ENCODE data around the gene TOR3A.
"Not testable (repeated sequence)": the region's sequence is repeated elsewhere in the genome, so short reads cannot be mapped to it uniquely, and the experiment has no call there.

The TOR3A gene, protein sequence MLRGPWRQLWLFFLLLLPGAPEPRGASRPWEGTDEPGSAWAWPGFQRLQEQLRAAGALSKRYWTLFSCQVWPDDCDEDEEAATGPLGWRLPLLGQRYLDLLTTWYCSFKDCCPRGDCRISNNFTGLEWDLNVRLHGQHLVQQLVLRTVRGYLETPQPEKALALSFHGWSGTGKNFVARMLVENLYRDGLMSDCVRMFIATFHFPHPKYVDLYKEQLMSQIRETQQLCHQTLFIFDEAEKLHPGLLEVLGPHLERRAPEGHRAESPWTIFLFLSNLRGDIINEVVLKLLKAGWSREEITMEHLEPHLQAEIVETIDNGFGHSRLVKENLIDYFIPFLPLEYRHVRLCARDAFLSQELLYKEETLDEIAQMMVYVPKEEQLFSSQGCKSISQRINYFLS

GRCh38 chr1:179081687-179082332 is at the start of gene TOR3A:
Gene TOR3A (plus strand): TSS chr1:179082070. CDS start chr1:179082129, 59 bp downstream.
- peak; percentile 81 for DNase-seq (ENCODE audit: low spot score)

DNA sequence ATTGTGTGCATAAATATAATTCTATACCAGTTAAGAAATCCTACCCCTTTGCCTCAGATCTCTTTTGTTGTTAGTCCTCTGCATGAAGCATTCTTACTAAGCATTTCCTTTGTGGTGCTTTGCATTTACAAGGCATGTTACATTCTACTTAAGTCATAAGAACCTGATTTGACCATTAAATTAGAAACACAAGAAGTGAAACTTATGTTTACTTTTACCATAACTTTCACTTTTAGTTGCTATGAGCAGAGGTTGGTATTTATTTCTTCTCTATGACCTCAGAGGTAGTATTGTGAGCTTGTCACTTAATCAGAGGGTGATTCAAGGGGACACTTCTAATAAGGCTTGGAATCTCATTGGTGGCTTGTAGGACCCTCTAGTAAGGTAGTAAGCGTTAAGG is 47.1 kb upstream of the TOR3A start:
- DNase-seq (ENCODE audit: low spot score) = peak; percentile 10

DNA sequence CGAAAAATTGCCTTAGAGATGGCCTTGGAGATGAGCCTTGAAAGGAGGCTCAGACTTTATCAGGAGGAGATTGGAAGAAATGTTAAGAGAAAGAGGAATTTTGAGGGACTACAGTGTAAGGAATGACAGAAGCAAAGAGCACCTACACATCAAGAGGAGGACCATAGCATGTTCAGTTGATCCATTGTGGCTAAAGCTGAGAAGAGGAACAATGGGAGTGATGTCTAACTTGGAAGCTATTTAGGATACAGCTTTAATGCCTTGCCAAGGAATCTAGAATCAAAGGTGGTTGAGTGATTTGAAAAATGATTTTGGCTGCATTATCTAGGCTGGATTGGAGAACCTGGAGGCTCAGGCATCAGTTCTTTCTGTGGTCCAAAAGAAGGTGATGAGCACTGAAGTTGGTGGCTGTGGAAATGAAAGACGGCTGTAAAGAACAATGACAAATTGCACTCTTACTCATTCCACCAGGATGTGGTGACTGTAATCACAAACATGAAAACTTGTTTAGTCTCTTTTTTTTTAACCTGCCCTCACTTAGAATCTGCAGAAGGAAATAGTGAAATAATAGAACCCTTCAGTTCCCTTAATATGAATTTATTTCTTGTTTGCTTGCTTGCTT is 44.9 kb upstream of the TOR3A start:
- peak; percentile 41 for DNase-seq (ENCODE audit: low spot score)

- no peak for DNase-seq (ENCODE audit: low spot score)
Observed at GRCh38 chr1:179038528-179039281, 43.2 kb upstream of the TOR3A start.

- DNase-seq (ENCODE audit: low spot score) = not testable (repeated sequence)
Observed at GRCh38 chr1:179039502-179040174, 42.2 kb upstream of the TOR3A start.

- not testable (repeated sequence) for DNase-seq (ENCODE audit: low spot score)
Observed at GRCh38 chr1:179040175-179040551, 41.7 kb upstream of the TOR3A start.

DNA sequence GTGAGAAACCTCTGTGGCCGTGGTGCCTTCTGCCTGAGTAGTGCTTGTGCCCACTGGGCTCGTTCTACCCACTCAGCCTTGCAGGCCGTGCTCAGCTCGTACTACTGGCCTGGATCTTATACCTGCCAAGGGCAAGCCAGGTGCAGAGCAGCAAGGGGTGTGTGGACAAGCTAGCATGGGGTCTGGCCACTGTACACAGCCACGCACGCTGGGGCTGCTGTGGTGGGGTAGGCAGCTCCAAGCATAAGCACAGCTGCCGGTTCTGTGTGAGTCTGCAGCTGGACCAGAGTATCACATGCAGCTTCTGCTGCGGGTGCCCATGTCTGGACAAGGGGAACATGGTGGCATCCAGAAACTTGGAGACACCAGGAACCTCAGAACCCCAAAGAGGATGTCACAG is 39.8 kb upstream of the TOR3A start:
- no peak for DNase-seq (ENCODE audit: low spot score)

DNA sequence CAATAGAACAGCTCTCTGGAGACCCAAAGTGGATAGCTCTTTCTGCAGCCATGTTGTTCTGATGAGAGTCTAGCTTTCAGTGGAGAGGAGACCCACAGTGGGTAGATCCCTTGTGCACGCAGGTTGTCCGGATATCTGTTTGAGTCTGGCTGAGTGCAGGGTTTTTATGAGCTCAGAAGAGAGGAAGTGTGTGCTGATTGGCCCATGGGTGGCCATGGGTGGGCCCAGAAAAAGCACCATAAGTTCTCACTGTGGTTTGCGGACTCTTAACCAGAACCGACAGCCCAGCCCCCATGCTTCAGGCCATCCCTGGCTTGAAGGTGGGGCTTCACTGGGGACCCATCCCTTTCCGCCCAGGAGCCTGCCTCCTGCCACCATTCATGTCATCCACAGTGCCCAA is 39.2 kb upstream of the TOR3A start:
- DNase-seq (ENCODE audit: low spot score) = no peak

GRCh38 chr1:179043266-179043665 is 38.6 kb upstream of the TOR3A start:
- no peak for DNase-seq (ENCODE audit: low spot score)

DNA sequence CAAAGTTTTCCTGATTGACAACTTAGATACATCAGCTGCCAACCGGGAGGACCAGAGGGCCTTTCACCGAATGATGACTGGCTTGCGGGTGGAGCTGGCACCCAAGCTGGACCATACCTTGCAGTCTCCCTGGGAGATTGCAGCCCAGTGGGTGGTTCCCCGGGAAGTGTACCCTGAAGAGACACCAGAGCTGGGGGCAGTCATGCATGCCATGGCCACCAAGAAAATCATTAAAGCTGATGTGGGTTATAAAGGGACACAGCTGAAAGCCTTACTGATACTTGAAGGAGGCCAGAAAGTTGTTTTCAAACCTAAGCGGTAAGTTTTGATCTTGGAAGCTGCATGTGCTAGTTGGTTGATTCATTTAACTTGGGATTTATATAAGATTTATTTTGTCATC is 38.0 kb upstream of the TOR3A start:
- no peak for DNase-seq (ENCODE audit: low spot score)

DNA sequence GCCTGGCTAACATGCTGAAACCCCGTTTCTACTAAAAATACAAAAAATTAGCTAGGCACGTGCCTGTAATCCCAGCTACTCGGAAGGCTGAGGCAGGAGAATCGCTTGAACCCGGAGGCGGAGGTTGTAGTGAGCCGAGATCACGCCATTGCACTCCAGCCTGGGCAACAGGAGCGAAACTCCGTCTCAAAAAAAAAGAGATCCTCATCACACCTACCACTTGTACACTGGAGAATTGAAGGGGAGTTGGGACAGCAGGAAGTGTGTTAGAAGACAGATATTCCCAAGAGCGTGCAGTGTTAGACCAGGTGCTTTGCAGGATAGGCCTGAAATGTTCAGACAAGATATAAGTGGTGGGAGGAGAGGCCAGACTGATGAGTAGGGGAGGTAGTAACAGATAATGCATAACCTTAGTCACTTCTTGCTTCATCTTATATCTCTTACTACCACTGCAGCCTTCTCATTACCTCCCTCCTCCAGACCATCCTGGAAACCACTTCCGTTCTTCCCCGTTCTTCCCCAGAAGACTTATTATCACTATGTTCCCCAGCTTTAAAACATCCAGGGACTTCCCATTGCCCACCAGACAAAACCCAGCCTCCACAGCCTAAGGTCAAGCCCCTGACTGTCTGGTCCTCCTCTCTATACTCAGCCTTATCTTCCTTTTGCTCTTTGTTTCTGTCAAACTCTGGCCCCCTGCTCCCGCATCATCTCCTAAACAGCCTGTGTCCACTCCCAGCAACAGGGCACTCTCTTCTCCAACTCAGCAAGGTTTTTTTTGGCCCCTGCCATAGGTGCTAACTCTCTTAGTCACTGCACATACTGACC is 34.8 kb upstream of the TOR3A start:
- no peak for DNase-seq (ENCODE audit: low spot score)

GRCh38 chr1:179047636-179047997 is 34.3 kb upstream of the TOR3A start:
- DNase-seq (ENCODE audit: low spot score) = no peak

GRCh38 chr1:179048339-179049124 is 33.3 kb upstream of the TOR3A start:
- DNase-seq (ENCODE audit: low spot score) = no peak

DNA sequence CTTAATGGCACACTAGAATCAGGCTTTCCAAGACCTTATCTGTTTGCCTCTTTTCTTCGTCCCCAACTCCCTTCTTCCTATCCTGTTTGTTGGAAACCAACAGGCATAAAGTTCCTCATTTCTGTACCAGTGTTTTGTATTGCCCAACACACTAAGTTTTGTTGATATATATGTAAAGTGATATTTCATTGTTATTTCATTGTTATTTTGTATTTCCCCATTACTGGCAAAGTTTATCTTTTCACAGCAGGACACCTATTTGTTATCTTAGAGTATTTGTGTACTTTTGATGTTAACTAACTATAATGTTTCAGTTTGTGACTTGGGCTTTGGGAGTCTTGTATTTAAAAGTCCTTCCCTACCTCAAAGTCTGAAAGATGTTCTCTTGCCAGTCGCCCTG is 29.1 kb upstream of the TOR3A start:
- DNase-seq (ENCODE audit: low spot score) = no peak

GRCh38 chr1:179053486-179053885 is 28.4 kb upstream of the TOR3A start:
- no peak for DNase-seq (ENCODE audit: low spot score)

- DNase-seq (ENCODE audit: low spot score) = no peak
Observed at GRCh38 chr1:179055937-179056336, 25.9 kb upstream of the TOR3A start.

- no peak for DNase-seq (ENCODE audit: low spot score)
Observed at GRCh38 chr1:179058487-179059483, 23.1 kb upstream of the TOR3A start.

DNA sequence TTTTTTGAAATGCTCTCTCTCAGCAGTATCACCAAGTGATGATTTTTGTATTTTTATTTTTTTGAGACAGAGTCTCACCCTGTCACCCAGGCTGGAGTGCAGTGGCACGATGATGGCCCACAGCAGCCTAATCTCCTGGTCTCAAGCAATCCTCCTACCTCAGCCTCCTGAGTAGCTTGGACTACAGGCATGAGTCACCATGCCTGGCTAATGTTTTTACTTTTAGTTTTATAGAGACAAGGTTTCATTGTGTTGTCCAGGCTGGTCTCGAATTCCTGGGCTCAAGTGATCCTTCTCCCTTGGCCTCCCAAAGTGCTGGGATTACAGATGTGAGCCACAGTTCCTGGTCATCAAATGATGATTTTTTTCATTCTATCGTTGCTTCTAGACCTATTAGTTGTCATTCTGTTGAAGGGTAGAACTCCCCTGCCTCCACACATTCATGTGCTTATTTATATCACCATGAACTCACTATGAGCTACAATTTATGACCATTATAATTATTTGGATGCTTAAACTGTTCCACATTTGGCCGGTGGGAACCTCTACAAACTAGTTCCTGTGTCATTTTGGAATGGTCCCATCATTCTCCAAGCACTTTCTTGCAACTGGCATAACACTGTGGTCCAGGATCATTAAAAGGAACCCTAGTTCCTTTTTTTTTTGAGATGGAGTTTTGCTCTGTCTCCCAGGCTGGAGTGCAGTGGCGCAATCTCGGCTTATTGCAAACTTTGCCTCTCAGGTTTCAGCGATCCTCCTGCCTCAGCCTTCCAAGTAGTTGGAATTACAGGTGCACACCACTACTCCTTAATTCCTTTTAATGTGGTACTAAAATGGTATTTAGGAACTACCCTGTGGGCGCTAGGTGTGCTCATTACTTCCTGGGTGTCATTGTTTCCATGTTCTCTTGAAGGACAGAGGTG is 20.2 kb upstream of the TOR3A start:
- no peak for DNase-seq (ENCODE audit: low spot score)

Measured in CD4-positive, alpha-beta T cell treated with Interleukin-15 for 4 hours (primary cell).